Left lung (tissue), 10 donors: ENCODE results near the gene BLOC1S5. TPM values are rescaled to one million over a fixed set of nuclear protein-coding genes. Genes with fewer than 3 reads are reported as not detected.

Experiments
- ATAC-seq: fragments of 200-7000 bp; cut with Tn5 transposase; one replicate; pipeline ENCODE4 v1.9.1; 2020; ENCODE audit warnings: moderate library complexity
- DNase-seq, 4 donors: peaks; one replicate each; pipeline ENCODE4 v3.0.0-alpha.2; 2013 to 2020
- H3K27ac ChIP-seq, 2 donors: fragments of 200-600 bp; sonication (generic) in 1 of 2; one replicate each; pipeline versions ENCODE4 v1.5.0 to v1.8.0; 2020 to 2021
- H3K27me3 ChIP-seq, 2 donors: fragments of 200-600 bp; sonication (generic) in 1 of 2; one replicate each; pipeline versions ENCODE4 v1.5.0 to v1.8.0; 2020 to 2021
- H3K36me3 ChIP-seq, 2 donors: fragments of 200-600 bp; sonication (generic) in 1 of 2; one replicate each; pipeline versions ENCODE4 v1.5.0 to v1.8.0; 2020 to 2021
- H3K4me1 ChIP-seq, 2 donors: fragments of 200-600 bp; one replicate each; pipeline ENCODE4 v1.8.0; 2021
- H3K4me3 ChIP-seq, 2 donors: fragments of 200-600 bp; sonication (generic) in 1 of 2; one replicate each; pipeline versions ENCODE4 v1.5.0 to v1.8.0; 2020 to 2021; ENCODE audit warnings: mild to moderate bottlenecking in 1 of 2
- H3K9me3 ChIP-seq, 2 donors: fragments of 200-600 bp; sonication (generic) in 1 of 2; one replicate each; pipeline versions ENCODE4 v1.5.0 to v1.8.0; 2020 to 2021
- intact Hi-C, 2 donors: fragments of 100-400 bp; cut with DNase I; formaldehyde crosslinking; loops; one replicate each; pipeline versions ENCODE4 v1.11.2 to v1.14.2; 2022
- polyA plus RNA-seq, 6 donors: library from polyadenylated mRNA; unstranded; fragments of 120-200 nt; gene quantifications; one replicate each; pipeline ENCODE4 v1.2.1, GENCODE V29; 2013; ENCODE audit not compliant: insufficient read length in 6 of 6
- total RNA-seq, 2 donors: library from RNA; stranded (reverse); fragmentation: NEBNext Ultra II Directional; extraction: Animal tissue kit (Norgen Biotek cat#: 25700); gene quantifications; one replicate each; pipeline ENCODE4 v1.2.1, GENCODE V29; 2021
- TF ChIP-seq, protein P1 (sequence below), 2 donors: fragments of 200-600 bp; sonication (generic) in 1 of 2; IDR thresholded peaks; one replicate each; pipeline versions ENCODE4 v1.5.0 to v1.8.0; 2021; ENCODE audit warnings: antibody characterized with exemption in 2 of 2
- donor health status: DM: no; HTN: yes; CAD: no.
- donor health status: DM: no; HTN: no; CAD: no.

The BLOC1S5 gene
- total and polyA plus RNA-seq, 8 donors: 10.8 to 22.6 (median 18.7) TPM

- intact Hi-C loops: no loop called here
- H3K27me3 ChIP-seq: peaks cover 0 to 5% of the 10 kb centered on the region in 2 donors
- H3K27ac ChIP-seq: peak within 1 kb of the TSS; percentile 51 to 81
- H3K9me3 ChIP-seq: no peaks in the 10 kb centered on the region
- peaks cover 11 to 19% of the 10 kb centered on the region in 2 donors for H3K4me1 ChIP-seq
- H3K4me3 ChIP-seq: peak within 1 kb of the TSS; percentile 82 to 92
- ATAC-seq (peak; percentile 100), DNase-seq (peak; percentile 83 to 97 (median 95))
- H3K36me3 ChIP-seq: no peaks in the 10 kb centered on the region
- TF ChIP-seq, protein P1, sequence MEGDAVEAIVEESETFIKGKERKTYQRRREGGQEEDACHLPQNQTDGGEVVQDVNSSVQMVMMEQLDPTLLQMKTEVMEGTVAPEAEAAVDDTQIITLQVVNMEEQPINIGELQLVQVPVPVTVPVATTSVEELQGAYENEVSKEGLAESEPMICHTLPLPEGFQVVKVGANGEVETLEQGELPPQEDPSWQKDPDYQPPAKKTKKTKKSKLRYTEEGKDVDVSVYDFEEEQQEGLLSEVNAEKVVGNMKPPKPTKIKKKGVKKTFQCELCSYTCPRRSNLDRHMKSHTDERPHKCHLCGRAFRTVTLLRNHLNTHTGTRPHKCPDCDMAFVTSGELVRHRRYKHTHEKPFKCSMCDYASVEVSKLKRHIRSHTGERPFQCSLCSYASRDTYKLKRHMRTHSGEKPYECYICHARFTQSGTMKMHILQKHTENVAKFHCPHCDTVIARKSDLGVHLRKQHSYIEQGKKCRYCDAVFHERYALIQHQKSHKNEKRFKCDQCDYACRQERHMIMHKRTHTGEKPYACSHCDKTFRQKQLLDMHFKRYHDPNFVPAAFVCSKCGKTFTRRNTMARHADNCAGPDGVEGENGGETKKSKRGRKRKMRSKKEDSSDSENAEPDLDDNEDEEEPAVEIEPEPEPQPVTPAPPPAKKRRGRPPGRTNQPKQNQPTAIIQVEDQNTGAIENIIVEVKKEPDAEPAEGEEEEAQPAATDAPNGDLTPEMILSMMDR (IDR thresholded peaks at IDR 0.05): no peak
Measured at GRCh38 chr6:8102122-8102958, 38.2 kb upstream of the BLOC1S5 start, which contains the start of gene EEF1E1. EEF1E1 (minus strand) TSS chr6:8102548; CDS start chr6:8102521, 27 bp downstream.

GRCh38 chr6:8100159-8100854 lies 36.1 kb upstream of the BLOC1S5 start:
- TF ChIP-seq, protein P1 (IDR thresholded peaks at IDR 0.05): no peak
- no peak for ATAC-seq
- DNase-seq: no peak
- Histone ChIP-seq H3K4me1 (peaks cover 11 to 19% of the 10 kb centered on the region in 2 donors), H3K9me3 (no peaks in the 10 kb centered on the region), H3K36me3 (peaks cover 0 to 19% of the 10 kb centered on the region in 2 donors), H3K27me3 (no peaks in the 10 kb centered on the region), H3K4me3 (no peak overlapping the region), H3K27ac (no peak overlapping the region)
- intact Hi-C loops: no loop called here

GRCh38 chr6:8090650-8091049 lies 26.5 kb upstream of the BLOC1S5 start:
- Histone ChIP-seq H3K27ac (no peak overlapping the region), H3K4me1 (no peaks in the 10 kb centered on the region), H3K36me3 (peaks cover 0 to 79% of the 10 kb centered on the region in 2 donors), H3K9me3 (no peaks in the 10 kb centered on the region), H3K27me3 (no peaks in the 10 kb centered on the region), H3K4me3 (no peak overlapping the region)
- TF ChIP-seq, protein P1 (IDR thresholded peaks at IDR 0.05): no peak
- DNase-seq (no peak), ATAC-seq (no peak)
- intact Hi-C loops: no loop called here

DNA sequence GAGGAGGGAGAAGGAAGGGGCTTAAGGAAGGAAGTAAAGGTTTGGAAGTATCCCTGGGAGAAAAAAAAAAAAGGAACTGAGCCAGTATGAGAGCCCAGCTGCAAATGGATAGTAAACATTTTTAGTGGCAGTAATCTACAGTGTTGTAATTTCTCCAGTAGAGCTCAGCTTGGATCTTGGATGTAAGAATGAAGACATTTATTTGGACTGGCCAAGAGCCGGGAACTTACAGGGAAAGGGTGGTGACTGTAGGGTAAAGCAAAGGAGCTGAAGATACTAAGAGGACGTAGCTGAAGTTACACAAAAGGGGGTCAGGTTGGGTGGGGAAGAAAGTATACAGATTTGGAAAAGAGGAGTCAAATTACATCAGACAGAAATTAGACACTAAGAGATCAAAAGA lies 24.7 kb upstream of the BLOC1S5 start:
- ATAC-seq: no peak
- Histone ChIP-seq H3K36me3 (peaks cover 0 to 62% of the 10 kb centered on the region in 2 donors), H3K9me3 (no peaks in the 10 kb centered on the region), H3K4me1 (peaks cover 0 to 15% of the 10 kb centered on the region in 2 donors), H3K4me3 (no peak overlapping the region), H3K27me3 (no peaks in the 10 kb centered on the region), H3K27ac (no peak overlapping the region)
- no peak for DNase-seq
- TF ChIP-seq, protein P1 (IDR thresholded peaks at IDR 0.05): no peak
- intact Hi-C loops: no loop called here
